Natural killer cell (primary cell): ENCODE data around the gene CCL28. TPM values are rescaled to one million over a fixed set of nuclear protein-coding genes. Genes with fewer than 3 reads are reported as not detected.
A peak's percentile ranks its signal among the peaks of the same experiment; 100 is the strongest.

Experiments
- ATAC-seq, 3 donors: fragments of 150-1000 bp in 2 of 3; fragments of 200-7000 bp in 1 of 3; cut with Tn5 transposase; 1 replicate in 1 of 3; 2 replicates in 2 of 3; pipeline ENCODE4 v1.10.0; 2021; ENCODE audit warnings: mild to moderate bottlenecking in 2 of 3, moderate library complexity in 2 of 3
- DNase-seq, 2 donors: peaks; one replicate each; pipeline versions ENCODE4 v3.0.0 to v3.0.0-alpha.2; 2013 to 2021; ENCODE audit warnings: mixed read lengths in 1 of 2
- H3K27ac ChIP-seq: one replicate; pipeline ENCODE4 v1.5.1; 2013; ENCODE audit warnings: mild to moderate bottlenecking, low read length
- H3K27me3 ChIP-seq: one replicate; pipeline ENCODE4 v1.6.1; 2013; ENCODE audit warnings: low read length; ENCODE audit not compliant: control insufficient read depth, insufficient read depth
- H3K36me3 ChIP-seq: one replicate; pipeline ENCODE4 v1.6.1; 2013; ENCODE audit warnings: low read length; ENCODE audit not compliant: control insufficient read depth, insufficient read depth
- H3K4me1 ChIP-seq: one replicate; pipeline ENCODE4 v1.6.1; 2013; ENCODE audit warnings: low read length; ENCODE audit not compliant: control insufficient read depth, insufficient read depth
- H3K4me3 ChIP-seq: one replicate; pipeline ENCODE4 v1.5.1; 2013; ENCODE audit warnings: low read length
- H3K9me3 ChIP-seq: one replicate; pipeline ENCODE4 v1.6.1; 2013; ENCODE audit warnings: low read length; ENCODE audit not compliant: control insufficient read depth, insufficient read depth
- H3K27ac Mint-ChIP-seq, 2 donors: one replicate each; pipeline ENCODE4 v1.8.0; 2022; ENCODE audit warnings: mild to moderate bottlenecking in 2 of 2, mixed read lengths in 2 of 2, moderate library complexity in 1 of 2
- H3K27me3 Mint-ChIP-seq, 2 donors: one replicate each; pipeline ENCODE4 v1.8.0; 2022; ENCODE audit warnings: low read depth in 2 of 2, mixed read lengths in 2 of 2
- H3K36me3 Mint-ChIP-seq: one replicate; pipeline ENCODE4 v1.8.0; 2022; ENCODE audit warnings: mixed read lengths
- H3K4me1 Mint-ChIP-seq, 2 donors: one replicate each; pipeline ENCODE4 v1.8.0; 2022; ENCODE audit warnings: mixed read lengths in 2 of 2
- H3K4me3 Mint-ChIP-seq: one replicate; pipeline ENCODE4 v1.8.0; 2022; ENCODE audit warnings: mild to moderate bottlenecking, moderate library complexity, mixed read lengths
- H3K9me3 Mint-ChIP-seq, 2 donors: one replicate each; pipeline ENCODE4 v1.8.0; 2022; ENCODE audit warnings: mixed read lengths in 2 of 2
- CTCF ChIP-seq: fragments of 200-600 bp; IDR thresholded peaks from one replicate; pipeline ENCODE4 v1.8.0; 2022; ENCODE audit warnings: antibody characterized with exemption
- WGBS: methylation state at CpG from one replicate; pipeline ENCODE4 v1.1.7; 2013; ENCODE audit warnings: missing lambda C conversion rate; ENCODE audit not compliant: insufficient coverage; 5-methylcytosine and 5-hydroxymethylcytosine counted together
- intact Hi-C: fragments of 100-400 bp; cut with micrococcal nuclease; formaldehyde crosslinking; loops from one replicate; pipeline ENCODE4 v1.14.2; 2022
- total RNA-seq, 4 donors: library from RNA; stranded (reverse); fragments of 120-200 nt in 1 of 4; gene quantifications; one replicate each; pipeline versions ENCODE4 v1.2.3 to v1.2.4, GENCODE V29; 2013 to 2022

Gene CCL28
- total RNA-seq, 3 donors from 2014 or later (not counting 1 experiment from before 2014, with no cell fraction given), result 17.5 to 25.8 (median 25.1) TPM

- H3K27ac Mint-ChIP-seq, result no peak overlapping the region
- H3K4me3 ChIP-seq, result no peak overlapping the region
- no peaks in the 10 kb centered on the region for H3K9me3 ChIP-seq
- no peaks in the 10 kb centered on the region for H3K36me3 Mint-ChIP-seq
- no peaks in the 10 kb centered on the region for H3K27me3 ChIP-seq
- intact Hi-C loops, result no loop called here
- H3K9me3 Mint-ChIP-seq, result peaks cover 0 to 3% of the 10 kb centered on the region in 2 donors
- ATAC-seq (no peak), DNase-seq (no peak)
- peaks cover 9 to 23% of the 10 kb centered on the region in 2 donors for H3K27me3 Mint-ChIP-seq
- H3K27ac ChIP-seq, result no peak overlapping the region
- WGBS, result 93% methylated on average over 4 of the region's 4 CpGs
- no peaks in the 10 kb centered on the region for H3K36me3 ChIP-seq
- no peaks in the 10 kb centered on the region for H3K4me1 Mint-ChIP-seq
- TF ChIP-seq CTCF, result no peak
- H3K4me1 ChIP-seq, result no peaks in the 10 kb centered on the region
- no peak overlapping the region for H3K4me3 Mint-ChIP-seq
Measured at GRCh38 chr5:43348207-43348606, 64.0 kb downstream of the CCL28 start.

GRCh38 chr5:43338862-43339261 is 73.3 kb downstream of the CCL28 start:
- Mint-ChIP-seq H3K27ac (no peak overlapping the region), H3K9me3 (peaks cover 6% of the 10 kb centered on the region in 2 donors), H3K27me3 (peaks cover 12 to 15% of the 10 kb centered on the region in 2 donors), H3K4me1 (no peaks in the 10 kb centered on the region), H3K36me3 (no peaks in the 10 kb centered on the region), H3K4me3 (no peak overlapping the region)
- intact Hi-C loops, result no loop called here
- Histone ChIP-seq H3K9me3 (peaks cover 6% of the 10 kb centered on the region), H3K4me3 (no peak overlapping the region), H3K4me1 (no peaks in the 10 kb centered on the region), H3K36me3 (no peaks in the 10 kb centered on the region), H3K27ac (no peak overlapping the region), H3K27me3 (no peaks in the 10 kb centered on the region)
- ATAC-seq (no peak), DNase-seq (peak in 1 of 2 donors; percentile 1)
- no peak for TF ChIP-seq CTCF
- WGBS, result 64% methylated on average over 1 of the region's 1 CpG

GRCh38 chr5:43336159-43336558 is 76.0 kb downstream of the CCL28 start:
- no peaks in the 10 kb centered on the region for H3K36me3 ChIP-seq
- H3K9me3 Mint-ChIP-seq, result peaks cover 3 to 9% of the 10 kb centered on the region in 2 donors
- no peaks in the 10 kb centered on the region for H3K36me3 Mint-ChIP-seq
- no peak overlapping the region for H3K4me3 Mint-ChIP-seq
- WGBS, result 65% methylated on average over 1 of the region's 2 CpGs
- no peak for ATAC-seq
- no peaks in the 10 kb centered on the region for H3K4me1 ChIP-seq
- no peak for TF ChIP-seq CTCF
- no peak overlapping the region for H3K27ac ChIP-seq
- DNase-seq, result no peak
- peaks cover 4% of the 10 kb centered on the region for H3K27me3 ChIP-seq
- peaks cover 6% of the 10 kb centered on the region for H3K9me3 ChIP-seq
- intact Hi-C loops, result no loop called here
- peaks cover 22 to 26% of the 10 kb centered on the region in 2 donors for H3K27me3 Mint-ChIP-seq
- H3K4me1 Mint-ChIP-seq, result no peaks in the 10 kb centered on the region
- no peak overlapping the region for H3K4me3 ChIP-seq
- H3K27ac Mint-ChIP-seq, result no peak overlapping the region

GRCh38 chr5:43335681-43336080 is 76.5 kb downstream of the CCL28 start:
- Mint-ChIP-seq H3K4me1 (no peaks in the 10 kb centered on the region), H3K9me3 (peaks cover 3 to 9% of the 10 kb centered on the region in 2 donors), H3K27ac (no peak overlapping the region), H3K4me3 (no peak overlapping the region), H3K27me3 (peaks cover 22 to 26% of the 10 kb centered on the region in 2 donors), H3K36me3 (no peaks in the 10 kb centered on the region)
- ATAC-seq, result no peak
- Histone ChIP-seq H3K36me3 (no peaks in the 10 kb centered on the region), H3K4me3 (no peak overlapping the region), H3K27me3 (peaks cover 4% of the 10 kb centered on the region), H3K4me1 (no peaks in the 10 kb centered on the region), H3K27ac (no peak overlapping the region), H3K9me3 (peaks cover 6% of the 10 kb centered on the region)
- intact Hi-C loops, result no loop called here
- DNase-seq, result no peak
- TF ChIP-seq CTCF, result no peak
- 80% methylated on average over 4 of the region's 4 CpGs for WGBS
